ENCODE data around the gene AAK1. TPM values are rescaled to one million over a fixed set of nuclear protein-coding genes. Genes with fewer than 3 reads are reported as not detected.
"Not testable (repeated sequence)": the region's sequence is repeated elsewhere in the genome, so short reads cannot be mapped to it uniquely, and the experiment has no call there.

The AAK1 gene
- total RNA-seq, 1 donor from 2014 or later: 106 TPM

DNA sequence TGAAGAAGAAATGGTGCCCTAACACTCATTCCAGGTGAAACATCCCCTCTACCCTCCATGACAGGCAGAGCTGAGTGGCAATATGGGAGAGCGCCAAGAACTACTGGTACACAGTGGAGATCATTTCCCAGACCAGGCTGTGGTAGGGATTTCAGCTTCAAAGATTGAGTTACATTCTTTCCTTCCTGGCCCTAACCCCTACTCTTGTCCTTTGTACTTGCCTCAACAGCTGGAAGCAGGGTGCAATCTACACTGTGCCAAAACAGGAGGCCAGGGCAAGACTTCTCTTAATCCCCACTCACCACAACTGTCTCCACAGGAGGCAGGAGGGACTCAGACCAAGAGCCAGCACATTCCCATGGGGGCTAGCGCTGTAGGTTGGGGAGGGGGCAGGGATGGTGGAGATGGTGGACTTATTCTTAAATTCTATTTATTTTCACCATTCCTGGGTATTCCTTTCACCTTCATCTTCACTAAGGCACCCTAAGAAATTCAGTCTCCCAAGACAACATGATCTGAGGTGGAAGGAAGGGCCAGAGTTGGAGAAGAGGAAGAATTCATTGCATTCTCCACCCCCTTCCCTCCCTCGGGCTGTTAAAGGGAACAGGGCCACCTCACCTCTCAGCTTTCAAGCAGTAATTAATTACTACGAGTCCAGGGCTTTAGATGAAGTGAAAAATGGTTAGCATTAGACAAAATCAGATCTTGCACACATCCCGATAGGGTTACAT, 65.9 kb downstream of the AAK1 start:
- intact Hi-C loops (cut with micrococcal nuclease): no loop called here

- intact Hi-C loops (cut with micrococcal nuclease): no loop called here
Measured at GRCh38 chr2:69576880-69577279, 66.7 kb downstream of the AAK1 start.

- intact Hi-C loops (cut with micrococcal nuclease): no loop called here
Measured at GRCh38 chr2:69575926-69576325, 67.6 kb downstream of the AAK1 start.

- intact Hi-C loops (cut with micrococcal nuclease): not testable (repeated sequence)
Measured at GRCh38 chr2:69575371-69575770, 68.2 kb downstream of the AAK1 start.

DNA sequence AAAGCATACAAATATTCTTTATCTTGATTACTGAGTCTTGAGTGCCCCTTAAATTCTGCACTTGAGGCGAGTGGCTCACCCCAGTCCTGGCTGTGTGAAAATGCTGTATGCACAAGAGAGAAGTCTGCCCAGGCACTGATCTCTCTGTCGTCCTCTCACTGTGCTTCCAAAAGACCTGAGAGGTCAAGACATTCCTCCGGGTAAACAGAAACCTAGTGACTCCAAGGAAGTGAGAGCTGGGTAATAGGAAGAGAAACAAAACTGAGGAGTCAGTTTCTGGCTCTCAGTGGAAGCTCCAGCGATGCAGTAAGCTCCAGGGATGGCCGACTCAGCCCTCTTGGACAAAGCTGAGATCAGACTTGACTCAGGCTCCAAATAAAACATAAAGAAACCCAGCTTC, 70.9 kb downstream of the AAK1 start:
- intact Hi-C loops (cut with micrococcal nuclease): no loop called here

- intact Hi-C loops (cut with micrococcal nuclease): no loop called here
Measured at GRCh38 chr2:69571189-69571588, 72.3 kb downstream of the AAK1 start.

- intact Hi-C loops (cut with micrococcal nuclease): no loop called here
Measured at GRCh38 chr2:69570474-69570873, 73.1 kb downstream of the AAK1 start.

- intact Hi-C loops (cut with micrococcal nuclease): loop anchor here (5.0 kb wide), 1 partner anchor 191 kb away; no protein-coding TSS in a partner anchor
Measured at GRCh38 chr2:69567909-69568300, 75.6 kb downstream of the AAK1 start.

DNA sequence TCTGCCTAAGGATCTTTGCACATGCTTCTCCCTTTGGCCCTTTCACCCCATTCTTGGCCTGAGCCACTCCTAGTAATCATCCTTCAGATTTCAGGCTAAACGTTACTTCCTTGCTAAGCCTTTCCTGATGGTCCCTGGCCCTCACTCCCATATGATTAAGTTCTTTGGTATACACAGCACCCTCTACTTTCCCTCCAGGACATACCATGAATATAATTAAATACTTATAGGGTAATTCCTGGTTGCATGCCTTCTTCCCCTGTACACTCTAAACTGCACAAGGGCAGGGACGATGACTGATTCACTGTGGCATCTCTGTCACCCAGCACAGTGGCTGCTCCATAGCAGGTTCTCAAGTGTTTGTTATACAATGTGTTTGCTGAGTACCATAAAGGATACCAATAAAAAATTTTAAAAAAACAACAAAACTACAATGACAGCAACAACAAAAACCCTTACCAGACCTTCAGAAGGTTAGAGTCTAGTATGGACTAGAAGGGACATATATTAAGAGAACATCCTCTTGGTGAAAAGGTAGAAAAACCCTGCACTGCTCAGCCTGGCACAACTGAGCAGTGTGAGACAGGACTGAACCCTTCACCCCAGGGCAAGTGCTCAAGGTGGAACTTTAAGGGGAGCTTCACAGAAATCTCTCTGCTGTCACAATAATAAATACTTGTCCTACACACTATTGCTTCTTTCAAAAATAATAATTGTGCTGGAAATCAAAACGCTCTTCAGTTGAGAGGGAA, 76.2 kb downstream of the AAK1 start:
- intact Hi-C loops (cut with micrococcal nuclease): loop anchor here (5.0 kb wide), 1 partner anchor 190 kb away; no protein-coding TSS in a partner anchor

DNA sequence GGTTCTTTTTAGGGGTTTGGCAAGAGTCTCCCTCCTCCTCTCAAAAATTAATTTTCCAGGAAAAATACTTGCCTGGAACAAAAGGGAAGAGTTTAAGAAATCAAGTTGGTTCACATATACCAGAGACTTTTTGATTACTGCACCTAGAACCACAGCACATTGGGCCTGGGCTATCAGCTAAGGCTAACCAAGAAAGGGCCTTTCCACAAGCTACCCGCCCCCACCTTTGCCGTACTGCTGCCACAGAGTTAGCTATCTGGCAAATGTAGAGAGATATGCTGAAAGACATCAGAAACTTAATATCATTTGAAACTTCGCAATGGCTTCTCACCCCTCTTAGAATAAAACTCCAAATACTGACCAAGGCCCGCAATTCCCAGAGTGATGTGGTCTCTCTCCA, 76.9 kb downstream of the AAK1 start:
- intact Hi-C loops (cut with micrococcal nuclease): loop anchor here (5.0 kb wide), 1 partner anchor 189 kb away; no protein-coding TSS in a partner anchor

DNA sequence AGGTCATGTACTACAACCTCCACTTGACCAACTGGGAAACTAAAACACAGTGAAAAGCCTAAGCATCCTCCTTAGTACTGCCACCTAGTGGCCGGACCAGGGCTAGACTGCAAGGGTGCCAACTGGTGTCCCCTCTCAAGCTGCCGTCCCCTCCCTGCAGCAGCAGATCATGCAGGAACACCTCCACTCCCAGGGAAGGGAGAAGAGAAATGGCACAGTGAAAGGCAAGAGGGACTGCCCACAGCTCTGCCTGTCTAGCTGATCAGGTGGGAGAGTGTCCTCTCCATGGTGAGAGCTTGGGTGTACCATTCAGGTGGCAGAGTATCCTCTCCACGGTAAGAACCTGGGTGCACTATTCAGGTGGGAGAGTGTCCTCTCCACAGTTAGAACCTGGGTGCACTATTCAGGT, 78.1 kb downstream of the AAK1 start:
- intact Hi-C loops (cut with micrococcal nuclease): loop anchor here (1.0 to 5.0 kb wide), 4 partner anchors 35 to 188 kb away; partner anchors contain the start of gene AAK1

DNA sequence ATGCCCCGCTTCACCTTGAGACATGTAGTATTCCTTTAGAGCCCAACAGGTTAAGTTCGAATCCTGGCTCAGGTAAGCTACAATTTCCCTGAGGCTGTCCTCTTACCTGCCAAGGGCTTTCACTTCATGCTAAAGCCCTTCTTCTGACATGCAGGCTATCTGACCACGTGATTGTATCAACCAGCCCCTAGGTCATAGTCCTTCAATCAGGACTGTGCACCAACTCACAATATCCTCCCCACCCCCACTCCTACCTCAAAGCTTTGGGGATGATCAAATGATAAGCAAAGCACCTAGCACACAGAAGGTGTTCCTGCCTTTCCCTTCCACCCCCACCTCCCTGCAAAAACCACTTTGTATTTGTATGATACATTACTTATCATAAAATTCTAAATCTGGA, 78.9 kb downstream of the AAK1 start:
- intact Hi-C loops (cut with micrococcal nuclease): loop anchor here (1.0 to 5.0 kb wide), 4 partner anchors 36 to 187 kb away; partner anchors contain the start of gene AAK1

DNA sequence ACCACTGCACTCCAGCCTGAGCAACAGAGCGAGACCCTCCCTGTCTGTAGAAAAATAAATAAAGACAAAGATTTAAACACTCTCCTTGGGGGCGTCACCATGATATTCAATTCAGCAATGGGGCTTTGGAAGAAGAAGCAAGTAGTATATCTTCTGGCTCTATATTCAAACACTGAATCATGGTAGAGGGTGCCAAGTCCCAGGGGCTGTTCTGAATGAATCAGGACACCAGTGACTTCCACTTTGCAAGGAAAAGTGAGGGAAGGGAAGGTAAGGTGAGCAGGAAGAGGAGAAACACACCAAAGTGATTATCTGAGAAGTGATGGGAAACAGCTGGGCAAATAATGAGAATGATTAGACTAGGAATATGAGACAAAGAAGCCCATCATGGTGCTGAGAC, 80.5 kb downstream of the AAK1 start:
- intact Hi-C loops (cut with micrococcal nuclease): no loop called here

GRCh38 chr2:69561101-69561500, 82.4 kb downstream of the AAK1 start:
- intact Hi-C loops (cut with micrococcal nuclease): no loop called here

- intact Hi-C loops (cut with micrococcal nuclease): no loop called here
Measured at GRCh38 chr2:69560147-69560482, 83.4 kb downstream of the AAK1 start.

GRCh38 chr2:69559442-69560146, 83.9 kb downstream of the AAK1 start:
- intact Hi-C loops (cut with micrococcal nuclease): loop anchor here (1.0 kb wide), 3 partner anchors 86 to 258 kb away; no protein-coding TSS in a partner anchor

DNA sequence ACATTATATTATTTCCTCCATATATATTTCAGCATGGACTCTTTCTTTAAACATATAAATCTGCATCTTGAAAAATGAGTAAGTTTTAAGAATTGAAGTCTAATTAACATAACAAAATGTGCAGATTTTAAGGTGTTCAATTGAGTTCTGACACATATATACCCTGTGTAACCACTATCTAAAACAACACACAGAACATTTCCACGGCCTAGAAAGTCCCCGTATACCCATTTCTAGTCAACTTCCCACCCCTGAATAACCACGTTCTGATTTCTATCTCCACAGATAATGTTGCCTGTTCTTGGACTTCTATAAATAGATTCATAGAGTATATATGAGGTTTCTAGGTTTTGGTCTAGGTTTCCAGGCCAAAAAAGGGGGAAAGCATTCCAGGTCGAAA, 87.5 kb downstream of the AAK1 start:
- intact Hi-C loops (cut with micrococcal nuclease): no loop called here

GRCh38 chr2:69554981-69555380, 88.6 kb downstream of the AAK1 start:
- intact Hi-C loops (cut with micrococcal nuclease): no loop called here

GRCh38 chr2:69554568-69554967, 89.0 kb downstream of the AAK1 start:
- intact Hi-C loops (cut with micrococcal nuclease): no loop called here

DNA sequence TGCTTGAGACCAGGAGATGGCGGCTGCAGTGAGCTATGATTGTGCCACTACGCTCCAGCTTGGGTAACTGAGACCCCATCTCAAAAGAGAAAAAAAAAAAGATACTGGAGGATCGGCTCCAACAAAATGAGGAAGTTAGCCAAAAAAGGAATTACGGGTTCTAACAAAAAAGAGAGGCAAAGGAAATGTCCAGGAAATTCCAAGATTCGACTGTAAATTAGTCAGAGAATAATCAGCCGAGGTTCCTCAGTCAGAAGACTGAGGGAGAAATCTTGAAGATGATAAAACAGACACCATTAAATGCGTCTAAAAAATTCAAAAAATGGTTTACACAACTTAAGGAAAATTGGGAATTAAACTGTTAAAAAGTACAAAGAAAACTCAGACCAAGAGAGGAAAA, 89.5 kb downstream of the AAK1 start:
- intact Hi-C loops (cut with micrococcal nuclease): no loop called here

GRCh38 chr2:69550511-69550910, 93.0 kb downstream of the AAK1 start:
- intact Hi-C loops (cut with micrococcal nuclease): not testable (repeated sequence)

DNA sequence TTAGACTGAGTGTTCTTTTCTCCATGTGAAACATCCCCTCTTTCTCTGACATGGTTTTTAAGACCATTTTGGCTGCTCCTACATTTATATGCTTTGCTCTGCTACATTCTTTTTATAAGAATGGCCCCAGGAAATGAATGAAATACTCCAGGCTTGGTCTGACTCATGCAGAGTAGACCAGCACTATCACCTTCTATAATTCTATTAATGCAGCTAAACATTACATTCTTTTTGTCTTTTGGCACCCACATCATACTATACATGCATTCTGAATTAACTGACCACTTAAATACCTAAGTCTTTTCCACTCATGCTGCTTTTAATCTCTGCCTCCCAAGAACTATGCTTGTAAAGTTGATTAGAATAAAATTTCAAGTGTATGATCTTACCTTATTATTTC, 94.1 kb downstream of the AAK1 start:
- intact Hi-C loops (cut with micrococcal nuclease): no loop called here

All from T-helper 1 cell treated with Interleukin-12 subunit alpha and Interleukin-12 subunit beta and Interleukin-4 antibody, amounts not matched to agents 30 ng/mL and 1 ng/mL, for 36 hours (primary cell).